AG04449 (cell line): ENCODE results near the gene TRIP4.

Source experiments
- CTCF ChIA-PET: fragments of 350-600 bp; formaldehyde crosslinking; extraction: SDS; loops from one replicate; lab custom pipeline; 2021; ENCODE audit warnings: antibody characterized with exemption; lab: Yijun Ruan, JAX
- POLR2A ChIA-PET: fragments of 400-600, 350-600 bp; formaldehyde crosslinking; extraction: SDS; loops from one replicate; lab custom pipeline; 2020; ENCODE audit warnings: antibody characterized with exemption, inconsistent platforms; lab: Yijun Ruan, JAX
- DNase-seq: peaks from one replicate; pipeline ENCODE4 v3.0.0-alpha.2; 2010; ENCODE audit warnings: low read depth, low spot score
- H3K4me3 ChIP-seq: 2 replicates; pipeline ENCODE4 v1.5.1; 2011; ENCODE audit warnings: low read depth, mild to moderate bottlenecking, control low read depth, low read length
- TF ChIP-seq, protein P1 (sequence below): IDR thresholded peaks from one replicate; pipeline ENCODE4 v1.5.1; 2011; ENCODE audit warnings: mild to moderate bottlenecking, moderate library complexity, low read length, control low read depth, inconsistent platforms; ENCODE audit not compliant: insufficient read depth; ENCODE audit errors: missing control alignments

TRIP4 gene

DNA sequence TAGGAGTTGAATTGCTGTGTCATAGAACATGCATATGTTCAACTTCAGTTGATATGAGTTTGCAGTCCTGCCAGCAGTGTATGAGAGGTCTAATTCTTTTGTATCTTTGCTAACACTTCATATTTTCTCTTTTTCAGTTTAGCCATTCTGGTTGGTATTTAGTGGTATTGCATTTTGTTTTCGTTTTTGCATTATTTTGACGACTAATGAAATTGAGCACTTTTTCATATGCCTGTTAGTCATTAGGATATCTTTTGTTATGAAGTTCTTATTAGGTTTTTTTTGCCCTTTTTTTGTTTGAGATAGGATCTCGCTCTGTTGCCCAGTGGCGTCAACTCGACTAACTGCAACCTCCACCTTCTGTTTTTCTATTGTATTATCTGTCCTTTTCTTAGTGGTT, 9.2 kb downstream of the TRIP4 start:
- ChIA-PET POLR2A (interaction anchor here (1.2 kb wide), 1 partner anchor 9 kb away, joined by 8 read pairs; the partner anchor contains the start of gene TRIP4), CTCF (interaction anchor here (1.9 kb wide), 1 partner anchor 186 kb away, joined by 6 read pairs; no protein-coding TSS in a partner anchor)
- no peak overlapping the region for H3K4me3 ChIP-seq
- TF ChIP-seq, protein P1, sequence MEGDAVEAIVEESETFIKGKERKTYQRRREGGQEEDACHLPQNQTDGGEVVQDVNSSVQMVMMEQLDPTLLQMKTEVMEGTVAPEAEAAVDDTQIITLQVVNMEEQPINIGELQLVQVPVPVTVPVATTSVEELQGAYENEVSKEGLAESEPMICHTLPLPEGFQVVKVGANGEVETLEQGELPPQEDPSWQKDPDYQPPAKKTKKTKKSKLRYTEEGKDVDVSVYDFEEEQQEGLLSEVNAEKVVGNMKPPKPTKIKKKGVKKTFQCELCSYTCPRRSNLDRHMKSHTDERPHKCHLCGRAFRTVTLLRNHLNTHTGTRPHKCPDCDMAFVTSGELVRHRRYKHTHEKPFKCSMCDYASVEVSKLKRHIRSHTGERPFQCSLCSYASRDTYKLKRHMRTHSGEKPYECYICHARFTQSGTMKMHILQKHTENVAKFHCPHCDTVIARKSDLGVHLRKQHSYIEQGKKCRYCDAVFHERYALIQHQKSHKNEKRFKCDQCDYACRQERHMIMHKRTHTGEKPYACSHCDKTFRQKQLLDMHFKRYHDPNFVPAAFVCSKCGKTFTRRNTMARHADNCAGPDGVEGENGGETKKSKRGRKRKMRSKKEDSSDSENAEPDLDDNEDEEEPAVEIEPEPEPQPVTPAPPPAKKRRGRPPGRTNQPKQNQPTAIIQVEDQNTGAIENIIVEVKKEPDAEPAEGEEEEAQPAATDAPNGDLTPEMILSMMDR, result no peak
- DNase-seq, result no peak

DNA sequence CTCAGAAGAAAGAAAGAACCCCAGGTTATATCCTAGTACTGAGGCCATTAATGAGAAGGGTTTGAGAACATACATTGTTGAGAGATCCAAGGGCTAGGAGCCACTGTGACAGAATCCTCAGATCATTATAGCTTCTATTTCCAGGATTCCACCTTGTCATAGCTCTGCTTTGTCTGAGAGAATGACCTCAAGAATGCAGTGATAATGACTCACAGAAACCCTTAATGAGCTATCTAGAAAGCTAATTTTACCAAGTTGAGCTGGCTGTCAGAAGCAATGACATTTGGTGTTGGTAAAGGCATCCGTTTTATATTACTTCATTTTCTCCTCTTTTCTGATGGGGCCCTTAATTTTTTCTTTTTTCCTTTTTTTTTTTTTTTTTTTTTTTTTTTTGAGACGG, 10.9 kb downstream of the TRIP4 start:
- H3K4me3 ChIP-seq, result no peak overlapping the region
- CTCF ChIA-PET, result no interaction called here
- POLR2A ChIA-PET, result interaction anchor here (0.7 to 1.9 kb wide), 2 partner anchors 11 to 287 kb away, joined by 3 to 6 read pairs; partner anchors contain the start of gene TRIP4
- TF ChIP-seq, protein P1, result no peak
- DNase-seq, result no peak

DNA sequence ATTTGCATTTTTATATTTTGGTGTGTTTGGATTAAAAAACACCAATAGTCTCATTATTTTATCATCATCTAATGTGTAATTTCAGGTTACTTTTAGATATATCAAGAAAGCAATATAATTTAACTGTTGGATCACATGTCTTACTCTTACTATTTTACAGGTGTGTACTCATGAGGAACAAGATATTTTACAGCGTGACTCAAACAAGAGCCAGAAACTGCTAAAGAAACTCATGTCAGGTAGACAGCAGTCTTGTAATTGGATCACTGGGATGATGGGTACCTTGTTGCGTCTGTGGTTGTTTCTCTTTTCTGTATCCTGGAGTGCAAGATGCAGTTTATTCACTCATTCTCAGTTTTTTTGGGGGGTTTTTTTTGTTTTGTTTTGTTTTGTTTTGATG, 12.9 kb downstream of the TRIP4 start:
- CTCF ChIA-PET, result no interaction called here

DNA sequence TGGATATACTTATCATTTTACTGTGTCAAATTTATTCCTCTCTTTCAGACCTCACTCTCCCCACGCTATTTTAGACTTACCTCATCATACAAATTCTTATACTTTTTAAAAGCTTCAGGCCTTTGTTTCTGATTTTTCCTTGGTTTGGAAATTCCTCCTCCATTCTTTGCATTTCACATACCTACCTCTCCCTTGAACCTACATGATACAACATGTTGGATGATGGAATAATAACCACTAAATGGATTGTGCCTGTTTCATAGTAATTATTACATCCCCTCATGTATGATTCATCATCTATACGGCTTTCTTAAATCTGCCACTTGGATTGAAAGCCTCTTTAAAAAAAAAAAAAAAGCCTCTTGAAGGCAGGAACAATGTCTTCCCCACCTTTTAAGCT, 24.6 kb downstream of the TRIP4 start:
- H3K4me3 ChIP-seq, result no peak overlapping the region
- CTCF ChIA-PET, result interaction anchor here (1.4 kb wide), 1 partner anchor 9 kb away, joined by 5 read pairs; no protein-coding TSS in a partner anchor
- TF ChIP-seq, protein P1, result no peak
- POLR2A ChIA-PET, result no interaction called here
- no peak for DNase-seq

More for the DNA sequence above, 12.9 kb downstream of the TRIP4 start:
- TF ChIP-seq, protein P1, result no peak
- POLR2A ChIA-PET, result no interaction called here
- H3K4me3 ChIP-seq, result no peak overlapping the region
- no peak for DNase-seq

DNA sequence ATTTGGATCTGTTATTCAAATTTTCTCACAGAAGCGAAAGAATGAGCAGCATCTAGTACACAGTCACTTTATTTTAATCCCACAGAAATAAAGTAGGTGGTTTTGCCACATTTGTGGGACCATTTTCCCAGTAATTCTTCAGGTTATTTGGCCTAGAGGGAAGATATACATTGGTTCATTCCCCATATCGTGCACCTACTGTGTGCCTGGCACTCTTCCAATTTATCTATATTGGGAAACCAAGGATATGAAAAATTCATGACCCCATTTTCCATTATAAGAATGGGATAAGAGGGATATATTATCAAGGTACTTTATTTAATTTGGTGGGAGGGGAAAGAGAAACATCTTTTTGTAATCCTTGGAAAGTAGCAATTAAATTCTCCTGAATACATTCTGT, 35.1 kb downstream of the TRIP4 start:
- H3K4me3 ChIP-seq, result no peak overlapping the region
- ChIA-PET POLR2A (no interaction called here), CTCF (interaction anchor here (2.1 kb wide), 1 partner anchor 258 kb away, joined by 10 read pairs; no protein-coding TSS in a partner anchor)
- DNase-seq, result no peak
- TF ChIP-seq, protein P1, result no peak

DNA sequence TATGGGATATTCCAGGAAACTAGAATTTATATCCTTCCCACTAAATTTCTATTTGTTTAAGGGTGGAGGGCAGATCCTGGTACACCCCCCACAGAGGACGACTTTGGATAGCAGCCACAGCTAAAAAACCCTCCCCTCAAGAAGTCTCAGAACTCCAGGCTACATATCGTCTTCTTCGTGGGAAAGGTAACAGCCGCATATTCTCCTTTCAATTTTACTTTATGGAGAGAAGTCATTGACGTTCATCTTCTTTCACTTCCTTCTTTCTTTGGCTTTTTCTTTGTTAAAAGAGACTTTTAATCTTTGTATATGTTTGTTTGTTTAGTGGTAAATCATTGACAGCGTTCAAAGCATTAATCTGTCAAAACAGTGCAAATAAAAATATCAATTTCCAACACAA, 36.3 kb downstream of the TRIP4 start:
- TF ChIP-seq, protein P1, result no peak
- POLR2A ChIA-PET, result no interaction called here
- H3K4me3 ChIP-seq, result no peak overlapping the region
- DNase-seq, result no peak
- CTCF ChIA-PET, result interaction anchor here (5.4 to 6.5 kb wide), 2 partner anchors 259 to 304 kb away, joined by 45 to 128 read pairs; no protein-coding TSS in a partner anchor
